PFSK-1 (cell line): ENCODE results near the gene LUZP2.

Source experiments
- FOXP2 ChIP-seq: optimal IDR thresholded peaks from 2 replicates; pipeline ENCODE3; 2011; ENCODE audit warnings: borderline replicate concordance, control low read depth, inconsistent platforms; ENCODE audit not compliant: insufficient read depth; ENCODE audit errors: extremely low read length, extremely low read depth
- POLR2AphosphoS5 ChIP-seq: IDR thresholded peaks from 2 replicates; pipeline ENCODE4 v1.6.1; 2012; ENCODE audit warnings: low read depth, mild to moderate bottlenecking, control low read depth, low read length, moderate library complexity
- REST ChIP-seq, 2 experiments: IDR thresholded peaks; 2 replicates each; pipeline versions ENCODE4 v1.6.1 to v1.8.0; 2011 to 2012; ENCODE audit warnings: low read depth in 2 of 2, low read length in 2 of 2, control low read depth in 1 of 2, inconsistent platforms in 1 of 2, mild to moderate bottlenecking in 1 of 2, moderate library complexity in 1 of 2; ENCODE audit not compliant: insufficient read depth in 1 of 2
- SIN3A ChIP-seq: IDR thresholded peaks from 2 replicates; pipeline ENCODE4 v1.6.1; 2012; ENCODE audit warnings: mild to moderate bottlenecking, low read length, moderate library complexity, borderline replicate concordance; ENCODE audit not compliant: insufficient read depth
- TAF1 ChIP-seq: IDR thresholded peaks from 2 replicates; pipeline ENCODE4 v1.6.1; 2012; ENCODE audit warnings: low read length, control low read depth, borderline replicate concordance; ENCODE audit not compliant: insufficient read depth

The LUZP2 gene

DNA sequence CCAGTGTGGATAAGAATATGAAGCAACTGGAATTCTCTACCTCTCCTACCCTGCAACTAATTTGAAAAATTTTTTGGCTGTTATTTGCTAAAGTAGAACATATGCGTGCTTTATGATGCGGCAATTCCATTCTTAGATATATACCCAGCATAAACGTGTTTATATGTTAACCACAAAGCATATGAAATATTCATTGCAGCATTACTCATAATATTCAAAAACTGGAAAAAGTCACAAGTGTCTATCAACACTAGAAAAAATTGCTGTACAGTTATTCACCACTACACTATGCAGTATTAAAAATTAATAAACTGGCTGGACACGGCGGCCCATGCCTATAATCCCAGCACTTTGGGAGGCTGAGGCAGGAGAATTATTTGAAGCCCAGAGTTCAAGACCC is 226.4 kb downstream of the LUZP2 start:
- TF ChIP-seq TAF1 = no peak

GRCh38 chr11:24731554-24731953 is 234.7 kb downstream of the LUZP2 start:
- TF ChIP-seq TAF1 (no peak), POLR2AphosphoS5 (no peak), REST (IDR thresholded peaks at IDR 0.05; ENCODE audit: insufficient read depth in 1 of 2, low read depth in 2 of 2, low read length in 2 of 2) (no peak), SIN3A (no peak), FOXP2 (no peak)

GRCh38 chr11:24734742-24735237 is 237.9 kb downstream of the LUZP2 start:
- no peak for TF ChIP-seq REST (IDR thresholded peaks at IDR 0.05; ENCODE audit: insufficient read depth in 1 of 2, low read depth in 2 of 2, low read length in 2 of 2)
- TF ChIP-seq TAF1 = no peak

DNA sequence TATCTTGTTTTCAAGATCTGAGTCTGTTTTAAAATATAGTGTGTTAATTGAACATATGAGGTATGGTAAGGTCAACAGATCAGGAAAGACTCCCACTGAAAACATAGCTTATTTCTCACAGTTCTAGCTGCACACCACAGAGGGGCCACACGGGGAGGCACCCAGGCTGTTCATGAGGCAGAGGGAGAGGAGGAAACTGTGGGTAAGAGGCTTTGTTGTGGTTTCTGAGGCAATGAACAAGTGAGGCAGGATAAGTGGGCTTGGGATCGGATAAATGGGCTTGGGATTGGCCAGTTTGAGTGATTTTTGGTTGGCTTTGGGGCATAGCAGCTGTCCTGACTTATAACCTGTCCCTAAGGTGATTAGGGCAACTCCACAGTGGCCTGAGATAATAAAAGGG is 242.1 kb downstream of the LUZP2 start:
- TF ChIP-seq POLR2AphosphoS5 = no peak
- TF ChIP-seq FOXP2 = no peak
- no peak for TF ChIP-seq TAF1
- TF ChIP-seq SIN3A = no peak
- TF ChIP-seq REST (IDR thresholded peaks at IDR 0.05; ENCODE audit: insufficient read depth in 1 of 2, low read depth in 2 of 2, low read length in 2 of 2) = no peak

GRCh38 chr11:24739637-24740036 is 242.8 kb downstream of the LUZP2 start:
- TF ChIP-seq REST (IDR thresholded peaks at IDR 0.05; ENCODE audit: insufficient read depth in 1 of 2, low read depth in 2 of 2, low read length in 2 of 2) (no peak), SIN3A (no peak), TAF1 (no peak), POLR2AphosphoS5 (no peak), FOXP2 (no peak)
